Breast epithelium (tissue), 3 donors: Measurements from ENCODE around the gene CCDC3.

Source experiments
- CTCF ChIP-seq, 3 donors: fragments of 450-650 bp; IDR thresholded peaks; one replicate each; pipeline ENCODE4 v1.5.1; 2016 to 2017; ENCODE audit warnings: antibody characterized with exemption in 3 of 3, mild to moderate bottlenecking in 3 of 3, moderate library complexity in 3 of 3
- POLR2AphosphoS5 ChIP-seq, 3 donors: sonication (generic); formaldehyde crosslinking; IDR thresholded peaks; one replicate each; pipeline ENCODE4 v1.6.1; 2017; ENCODE audit warnings: antibody characterized with exemption in 3 of 3

GRCh38 chr10:13003004-13003403 is 1.5 kb upstream of the CCDC3 start:
- no peak for TF ChIP-seq CTCF (IDR thresholded peaks at IDR 0.05)
- no peak for TF ChIP-seq POLR2AphosphoS5 (IDR thresholded peaks at IDR 0.05)
